ENCODE results near the gene CHD9.

Gene CHD9

GRCh38 chr16:53082509-53082908 lies 27.7 kb downstream of the CHD9 start:
- Histone ChIP-seq H2AFZ (ENCODE audit: low read length) (no peak overlapping the region), H3K9me3 (replicated peaks; ENCODE audit: insufficient read depth, low read length) (no peaks in the 10 kb centered on the region), H3K9me2 (replicated peaks; ENCODE audit: insufficient read depth, low read length) (no peaks in the 10 kb centered on the region), H3K4me2 (ENCODE audit: low read depth, low read length) (no peak overlapping the region), H3K27ac (ENCODE audit: low read length) (no peak overlapping the region), H3K79me2 (ENCODE audit: low read length) (peaks cover 28% of the 10 kb centered on the region), H3K27me3 (replicated peaks; ENCODE audit: insufficient read depth, low read length) (no peaks in the 10 kb centered on the region), H3K9ac (ENCODE audit: low read length) (no peak overlapping the region), H3K4me3 (ENCODE audit: low read length) (no peak overlapping the region), H3K4me1 (ENCODE audit: low read length) (no peaks in the 10 kb centered on the region), H4K20me1 (ENCODE audit: insufficient read depth, low read length) (no peaks in the 10 kb centered on the region), H3F3A (ENCODE audit: insufficient read depth, low read length) (no peaks in the 10 kb centered on the region), H3K36me3 (replicated peaks; ENCODE audit: insufficient read depth, low read length) (no peaks in the 10 kb centered on the region)
- no peak for DNase-seq
- TF ChIP-seq CTCF (IDR thresholded peaks at IDR 0.05; ENCODE audit: low read length) (no peak), EZH2 (optimal IDR thresholded peaks at IDR 0.05; ENCODE audit: low read depth, low read length) (no peak), EZH2phosphoT487 (IDR thresholded peaks at IDR 0.05; ENCODE audit: low read length) (no peak)

GRCh38 chr16:53083119-53083518 lies 28.3 kb downstream of the CHD9 start:
- DNase-seq, result no peak
- H3K36me3 ChIP-seq (replicated peaks; ENCODE audit: insufficient read depth, low read length), result no peaks in the 10 kb centered on the region

GRCh38 chr16:53084141-53084541 lies 29.4 kb downstream of the CHD9 start:
- no peak for DNase-seq
- no peak overlapping the region for H3K4me3 ChIP-seq (ENCODE audit: low read length)
- no peaks in the 10 kb centered on the region for H3K4me1 ChIP-seq (ENCODE audit: low read length)
- H3K79me2 ChIP-seq (ENCODE audit: low read length), result peaks cover 23% of the 10 kb centered on the region
- H3F3A ChIP-seq (ENCODE audit: insufficient read depth, low read length), result no peaks in the 10 kb centered on the region
- H3K4me2 ChIP-seq (ENCODE audit: low read depth, low read length), result no peak overlapping the region
- no peaks in the 10 kb centered on the region for H3K9me3 ChIP-seq (replicated peaks; ENCODE audit: insufficient read depth, low read length)
- no peak overlapping the region for H3K27ac ChIP-seq (ENCODE audit: low read length)
- H3K9ac ChIP-seq (ENCODE audit: low read length), result no peak overlapping the region
- no peaks in the 10 kb centered on the region for H3K36me3 ChIP-seq (replicated peaks; ENCODE audit: insufficient read depth, low read length)
- no peaks in the 10 kb centered on the region for H3K9me2 ChIP-seq (replicated peaks; ENCODE audit: insufficient read depth, low read length)
- TF ChIP-seq CTCF (IDR thresholded peaks at IDR 0.05; ENCODE audit: low read length) (no peak), EZH2 (optimal IDR thresholded peaks at IDR 0.05; ENCODE audit: low read depth, low read length) (no peak), EZH2phosphoT487 (IDR thresholded peaks at IDR 0.05; ENCODE audit: low read length) (no peak)
- H4K20me1 ChIP-seq (ENCODE audit: insufficient read depth, low read length), result no peaks in the 10 kb centered on the region
- no peak overlapping the region for H2AFZ ChIP-seq (ENCODE audit: low read length)
- H3K27me3 ChIP-seq (replicated peaks; ENCODE audit: insufficient read depth, low read length), result no peaks in the 10 kb centered on the region

More at GRCh38 chr16:53083119-53083518, 28.3 kb downstream of the CHD9 start:
- H2AFZ ChIP-seq (ENCODE audit: low read length), result no peak overlapping the region
- no peak overlapping the region for H3K27ac ChIP-seq (ENCODE audit: low read length)
- H3K4me1 ChIP-seq (ENCODE audit: low read length), result no peaks in the 10 kb centered on the region
- H3K27me3 ChIP-seq (replicated peaks; ENCODE audit: insufficient read depth, low read length), result no peaks in the 10 kb centered on the region
- H3K9me2 ChIP-seq (replicated peaks; ENCODE audit: insufficient read depth, low read length), result no peaks in the 10 kb centered on the region
- TF ChIP-seq EZH2phosphoT487 (IDR thresholded peaks at IDR 0.05; ENCODE audit: low read length) (no peak), CTCF (IDR thresholded peaks at IDR 0.05; ENCODE audit: low read length) (no peak), EZH2 (optimal IDR thresholded peaks at IDR 0.05; ENCODE audit: low read depth, low read length) (no peak)
- H4K20me1 ChIP-seq (ENCODE audit: insufficient read depth, low read length), result no peaks in the 10 kb centered on the region
- H3K79me2 ChIP-seq (ENCODE audit: low read length), result peaks cover 25% of the 10 kb centered on the region
- H3K4me2 ChIP-seq (ENCODE audit: low read depth, low read length), result no peak overlapping the region
- no peaks in the 10 kb centered on the region for H3K9me3 ChIP-seq (replicated peaks; ENCODE audit: insufficient read depth, low read length)
- no peak overlapping the region for H3K9ac ChIP-seq (ENCODE audit: low read length)
- no peaks in the 10 kb centered on the region for H3F3A ChIP-seq (ENCODE audit: insufficient read depth, low read length)
- H3K4me3 ChIP-seq (ENCODE audit: low read length), result no peak overlapping the region

Data from MM.1S (cell line).